GM10248 (cell line): ENCODE results near the gene PEX5L.

Experiments used
- CTCF ChIA-PET: fragments of 300-600 bp; sonication (Branson Sonifier 250); formaldehyde crosslinking; extraction: SDS; loops from one replicate; lab custom pipeline; 2021; ENCODE audit warnings: antibody characterized with exemption; lab: Yijun Ruan, JAX
- POLR2A ChIA-PET: fragments of 350-650 bp; sonication (Branson Sonifier 250); formaldehyde crosslinking; extraction: SDS; loops from one replicate; lab custom pipeline; 2020; ENCODE audit warnings: antibody characterized with exemption; lab: Yijun Ruan, JAX
- DNase-seq: peaks from one replicate; pipeline ENCODE4 v3.0.0; 2012; ENCODE audit errors: extremely low spot score
- CTCF ChIP-seq: IDR thresholded peaks from 2 replicates; pipeline ENCODE4 v1.5.1; 2012; ENCODE audit warnings: mild to moderate bottlenecking, low read depth; ENCODE audit errors: extremely low read depth, missing control alignments, control extremely low read depth

Gene PEX5L

GRCh38 chr3:179949869-179950268, 86.9 kb downstream of the PEX5L start:
- POLR2A ChIA-PET: no interaction called here
- TF ChIP-seq CTCF: no peak
- CTCF ChIA-PET: no interaction called here
- no peak for DNase-seq

GRCh38 chr3:179949412-179949811, 87.3 kb downstream of the PEX5L start:
- no peak for DNase-seq
- CTCF ChIA-PET: no interaction called here
- POLR2A ChIA-PET: no interaction called here
- TF ChIP-seq CTCF: no peak

- no peak for DNase-seq
- ChIA-PET POLR2A (no interaction called here), CTCF (interaction anchor here (1.0 to 1.5 kb wide), 2 partner anchors 16 to 20 kb away, joined by 6 to 9 read pairs; no protein-coding TSS in a partner anchor)
- no peak for TF ChIP-seq CTCF
Observed at GRCh38 chr3:179948740-179949139, 88.0 kb downstream of the PEX5L start.

- no peak for DNase-seq
- ChIA-PET POLR2A (no interaction called here), CTCF (interaction anchor here (1.0 to 4.0 kb wide), 4 partner anchors 12 to 17 kb away, joined by 3 to 23 read pairs (median 4); no protein-coding TSS in a partner anchor)
- no peak for TF ChIP-seq CTCF
Observed at GRCh38 chr3:179945569-179945968, 91.2 kb downstream of the PEX5L start.

GRCh38 chr3:179943117-179943880, 93.4 kb downstream of the PEX5L start:
- TF ChIP-seq CTCF: no peak
- CTCF ChIA-PET: interaction anchor here (1.2 kb wide), 1 partner anchor 11 kb away, joined by 4 read pairs; no protein-coding TSS in a partner anchor
- POLR2A ChIA-PET: no interaction called here
- no peak for DNase-seq

GRCh38 chr3:179942553-179943075, 94.1 kb downstream of the PEX5L start:
- CTCF ChIA-PET: no interaction called here
- TF ChIP-seq CTCF: no peak
- DNase-seq: no peak
- POLR2A ChIA-PET: no interaction called here
